Stomach (tissue), 9 donors: ENCODE results near the gene ZNF503. TPM values are rescaled to one million over a fixed set of nuclear protein-coding genes. Genes with fewer than 3 reads are reported as not detected.
A peak's percentile ranks its signal among the peaks of the same experiment; 100 is the strongest.

ENCODE experiments used
- DNase-seq, 2 donors: peaks; one replicate each; pipeline versions ENCODE4 v3.0.0 to v3.0.0-alpha.2; 2013 to 2019
- H3K27ac ChIP-seq, 5 donors: fragments of 200-600 bp in 4 of 5; sonication (generic) in 4 of 5; one replicate each; pipeline ENCODE4 v1.5.1; 2013 to 2019; ENCODE audit warnings: mild to moderate bottlenecking in 1 of 5, moderate library complexity in 1 of 5
- H3K27me3 ChIP-seq, 3 donors: fragments of 200-600 bp; sonication (generic); one replicate each; pipeline ENCODE4 v1.5.1; 2017 to 2019; ENCODE audit warnings: mixed run types in 1 of 3
- H3K36me3 ChIP-seq, 4 donors: fragments of 200-600 bp; sonication (generic); 1 replicate in 3 of 4; 2 replicates in 1 of 4; pipeline ENCODE4 v1.5.1; 2016 to 2019
- H3K4me1 ChIP-seq, 4 donors: fragments of 200-600 bp; sonication (generic); one replicate each; pipeline ENCODE4 v1.5.1; 2016 to 2019
- H3K4me3 ChIP-seq, 4 donors: fragments of 200-600 bp; sonication (generic) in 3 of 4; one replicate each; pipeline ENCODE4 v1.5.1; 2016 to 2019; ENCODE audit warnings: mild to moderate bottlenecking in 1 of 4
- H3K9me3 ChIP-seq, 4 donors: fragments of 200-600 bp; sonication (generic); one replicate each; pipeline ENCODE4 v1.5.1; 2016 to 2019
- EP300 ChIP-seq: sonication (generic); formaldehyde crosslinking; IDR thresholded peaks from one replicate; pipeline ENCODE4 v1.6.1; 2017; ENCODE audit warnings: antibody characterized with exemption
- POLR2A ChIP-seq, 4 donors: fragments of 450-650 bp; IDR thresholded peaks; one replicate each; pipeline ENCODE4 v1.6.1; 2016; ENCODE audit warnings: antibody characterized with exemption in 4 of 4, control low read depth in 2 of 4, mild to moderate bottlenecking in 1 of 4, moderate library complexity in 1 of 4
- POLR2AphosphoS5 ChIP-seq, 3 donors: sonication (generic); formaldehyde crosslinking; IDR thresholded peaks; one replicate each; pipeline ENCODE4 v1.6.1; 2016; ENCODE audit warnings: antibody characterized with exemption in 3 of 3
- WGBS, 5 donors: extraction: QIAGEN DNeasy Blood & Tissue Kit in 3 of 5; methylation state at CpG; one replicate each; pipeline versions ENCODE4 v1.1.5 to v1.1.7; 2013 to 2018; 5-methylcytosine and 5-hydroxymethylcytosine counted together
- intact Hi-C: fragments of 100-400 bp; cut with DNase I; formaldehyde crosslinking; loops from one replicate; pipeline ENCODE4 v1.15.1; 2023; ENCODE audit warnings: low total_unique reads
- polyA plus RNA-seq, 3 donors: library from polyadenylated mRNA; stranded (reverse); fragments of 200-250 nt; gene quantifications; one replicate each; pipeline ENCODE4 v1.2.3, GENCODE V29; 2013
- total RNA-seq, 5 donors: library from RNA; depleted of rRNA; stranded (reverse); fragments of >200 nt; gene quantifications; one replicate each; pipeline versions ENCODE4 v1.1.0 to v1.2.3, GENCODE V29; 2014 to 2016
- TF ChIP-seq, protein P1 (sequence below), 7 experiments: fragments of 450-650 bp in 4 of 7; fragments of 200-600 bp in 3 of 7; sonication (generic) in 3 of 7; IDR thresholded peaks; one replicate each; pipeline ENCODE4 v1.5.1; 2016 to 2019; ENCODE audit warnings: antibody characterized with exemption in 7 of 7, control low read depth in 2 of 7, mild to moderate bottlenecking in 1 of 7
- donor health status: healthy with polysubstance abuse.
- donor health status: Bipolar disorder and iron deficiency.
- donor health status: healthy.

ZNF503 gene
- total and polyA plus RNA-seq, 8 donors, result 3.5 to 24.1 (median 10.8) TPM

DNA sequence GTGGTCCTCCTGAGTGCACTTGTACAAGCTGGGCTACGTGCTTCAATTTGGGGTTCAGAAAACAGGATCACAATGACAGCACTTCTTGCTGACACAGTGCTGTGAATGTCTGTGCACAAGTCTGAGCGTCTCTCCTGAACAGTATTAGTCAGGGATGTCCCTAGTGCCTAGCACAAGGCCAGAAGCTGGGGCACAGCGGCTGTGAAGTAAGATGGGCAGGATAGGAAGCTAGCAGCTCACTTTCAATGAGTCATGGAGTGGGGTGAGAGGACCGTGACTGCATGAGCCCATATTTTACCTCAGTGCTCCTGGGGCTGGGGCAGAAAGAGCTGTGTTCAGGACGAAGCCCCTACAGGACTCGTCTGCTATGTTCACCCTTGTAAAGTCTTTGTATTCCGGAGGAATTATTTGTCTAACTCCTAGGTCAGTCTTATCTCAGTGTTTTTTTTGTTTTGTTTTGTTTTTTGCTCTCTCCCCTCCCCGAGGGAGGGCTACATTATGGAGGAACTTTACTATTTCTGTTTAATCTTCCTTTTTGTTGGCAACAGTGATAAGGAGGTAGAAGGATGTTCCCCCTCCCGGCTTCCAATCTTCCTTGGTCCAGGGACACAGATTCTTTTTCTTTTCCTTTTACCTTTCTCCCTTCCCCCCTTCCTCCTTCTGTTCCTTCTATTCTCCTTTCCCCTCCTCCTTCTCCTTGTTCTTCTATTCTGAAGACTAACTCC is 27.0 kb upstream of the ZNF503 start:
- Histone ChIP-seq H3K4me1 (peaks cover 18 to 52% (median 46%) of the 10 kb centered on the region in 4 donors), H3K27me3 (no peaks in the 10 kb centered on the region), H3K9me3 (no peaks in the 10 kb centered on the region), H3K27ac (peak overlapping the region in 4 of 5 donors; percentile 26 to 88 (median 58)), H3K4me3 (no peak overlapping the region), H3K36me3 (no peaks in the 10 kb centered on the region)
- no peak for TF ChIP-seq EP300
- TF ChIP-seq, protein P1, sequence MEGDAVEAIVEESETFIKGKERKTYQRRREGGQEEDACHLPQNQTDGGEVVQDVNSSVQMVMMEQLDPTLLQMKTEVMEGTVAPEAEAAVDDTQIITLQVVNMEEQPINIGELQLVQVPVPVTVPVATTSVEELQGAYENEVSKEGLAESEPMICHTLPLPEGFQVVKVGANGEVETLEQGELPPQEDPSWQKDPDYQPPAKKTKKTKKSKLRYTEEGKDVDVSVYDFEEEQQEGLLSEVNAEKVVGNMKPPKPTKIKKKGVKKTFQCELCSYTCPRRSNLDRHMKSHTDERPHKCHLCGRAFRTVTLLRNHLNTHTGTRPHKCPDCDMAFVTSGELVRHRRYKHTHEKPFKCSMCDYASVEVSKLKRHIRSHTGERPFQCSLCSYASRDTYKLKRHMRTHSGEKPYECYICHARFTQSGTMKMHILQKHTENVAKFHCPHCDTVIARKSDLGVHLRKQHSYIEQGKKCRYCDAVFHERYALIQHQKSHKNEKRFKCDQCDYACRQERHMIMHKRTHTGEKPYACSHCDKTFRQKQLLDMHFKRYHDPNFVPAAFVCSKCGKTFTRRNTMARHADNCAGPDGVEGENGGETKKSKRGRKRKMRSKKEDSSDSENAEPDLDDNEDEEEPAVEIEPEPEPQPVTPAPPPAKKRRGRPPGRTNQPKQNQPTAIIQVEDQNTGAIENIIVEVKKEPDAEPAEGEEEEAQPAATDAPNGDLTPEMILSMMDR (IDR thresholded peaks at IDR 0.05), result no peak
- no peak for TF ChIP-seq POLR2A (IDR thresholded peaks at IDR 0.05)
- no peak for TF ChIP-seq POLR2AphosphoS5 (IDR thresholded peaks at IDR 0.05)
- no peak for DNase-seq
- WGBS, 5 donors, result 43 to 60% (median 53%) methylated on average over 9 of the region's 9 CpGs
- intact Hi-C loops, result no loop called here

DNA sequence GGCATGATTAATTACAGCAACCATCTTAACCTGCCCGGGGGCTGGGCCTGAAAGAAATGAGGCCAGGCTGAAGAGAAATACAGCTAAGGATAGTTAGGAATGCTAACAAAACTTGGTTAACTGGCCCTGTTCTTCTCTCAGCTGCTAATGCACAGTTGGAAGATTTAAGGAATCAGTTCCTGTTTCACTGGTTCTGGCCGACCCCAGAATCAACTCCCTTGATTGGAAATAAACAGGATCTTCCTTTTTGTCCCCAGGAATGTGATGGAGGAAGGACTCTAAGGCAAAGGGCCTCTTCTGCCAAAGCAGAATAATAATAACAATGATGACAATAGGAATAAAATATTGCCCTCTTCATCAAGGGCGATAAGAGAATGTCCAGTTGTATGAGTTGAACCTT is 26.4 kb upstream of the ZNF503 start:
- Histone ChIP-seq H3K4me3 (no peak overlapping the region), H3K9me3 (no peaks in the 10 kb centered on the region), H3K36me3 (no peaks in the 10 kb centered on the region), H3K27me3 (no peaks in the 10 kb centered on the region), H3K27ac (peak overlapping the region in 3 of 5 donors; percentile 38 to 88 (median 79)), H3K4me1 (peaks cover 18 to 51% (median 46%) of the 10 kb centered on the region in 4 donors)
- intact Hi-C loops, result no loop called here
- DNase-seq, result no peak
- TF ChIP-seq, protein P1 (IDR thresholded peaks at IDR 0.05), result no peak
- TF ChIP-seq EP300 (no peak), POLR2A (IDR thresholded peaks at IDR 0.05) (no peak), POLR2AphosphoS5 (IDR thresholded peaks at IDR 0.05) (no peak)
- WGBS, 5 donors, result 46 to 63% (median 51%) methylated on average over 3 of the region's 3 CpGs

DNA sequence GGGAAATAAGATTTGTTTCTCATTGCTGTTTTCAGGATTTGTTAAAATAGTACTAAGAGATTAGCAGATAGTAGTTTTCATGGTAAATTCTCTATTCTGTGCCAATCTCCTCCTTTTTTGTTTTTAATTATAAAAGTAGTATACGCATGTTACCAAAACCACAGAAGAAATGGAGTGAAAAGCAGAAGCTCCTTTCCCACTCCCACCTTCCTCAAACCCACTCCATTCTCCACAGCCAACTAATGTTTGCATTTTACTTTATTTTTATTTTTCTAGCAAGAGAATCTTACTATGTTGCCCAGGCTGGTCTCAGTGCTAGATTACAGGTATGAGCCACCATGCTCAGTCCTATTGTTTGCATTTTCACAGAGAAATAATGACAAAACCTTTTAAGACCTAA is 25.3 kb upstream of the ZNF503 start:
- Histone ChIP-seq H3K4me3 (no peak overlapping the region), H3K36me3 (no peaks in the 10 kb centered on the region), H3K4me1 (peaks cover 18 to 42% (median 38%) of the 10 kb centered on the region in 4 donors), H3K9me3 (no peaks in the 10 kb centered on the region), H3K27ac (no peak overlapping the region), H3K27me3 (no peaks in the 10 kb centered on the region)
- TF ChIP-seq, protein P1 (IDR thresholded peaks at IDR 0.05), result no peak
- TF ChIP-seq EP300 (no peak), POLR2AphosphoS5 (IDR thresholded peaks at IDR 0.05) (no peak), POLR2A (IDR thresholded peaks at IDR 0.05) (no peak)
- intact Hi-C loops, result no loop called here
- 81 to 94% (median 90%) methylated on average over 1 of the region's 1 CpG for WGBS, 5 donors
- no peak for DNase-seq

DNA sequence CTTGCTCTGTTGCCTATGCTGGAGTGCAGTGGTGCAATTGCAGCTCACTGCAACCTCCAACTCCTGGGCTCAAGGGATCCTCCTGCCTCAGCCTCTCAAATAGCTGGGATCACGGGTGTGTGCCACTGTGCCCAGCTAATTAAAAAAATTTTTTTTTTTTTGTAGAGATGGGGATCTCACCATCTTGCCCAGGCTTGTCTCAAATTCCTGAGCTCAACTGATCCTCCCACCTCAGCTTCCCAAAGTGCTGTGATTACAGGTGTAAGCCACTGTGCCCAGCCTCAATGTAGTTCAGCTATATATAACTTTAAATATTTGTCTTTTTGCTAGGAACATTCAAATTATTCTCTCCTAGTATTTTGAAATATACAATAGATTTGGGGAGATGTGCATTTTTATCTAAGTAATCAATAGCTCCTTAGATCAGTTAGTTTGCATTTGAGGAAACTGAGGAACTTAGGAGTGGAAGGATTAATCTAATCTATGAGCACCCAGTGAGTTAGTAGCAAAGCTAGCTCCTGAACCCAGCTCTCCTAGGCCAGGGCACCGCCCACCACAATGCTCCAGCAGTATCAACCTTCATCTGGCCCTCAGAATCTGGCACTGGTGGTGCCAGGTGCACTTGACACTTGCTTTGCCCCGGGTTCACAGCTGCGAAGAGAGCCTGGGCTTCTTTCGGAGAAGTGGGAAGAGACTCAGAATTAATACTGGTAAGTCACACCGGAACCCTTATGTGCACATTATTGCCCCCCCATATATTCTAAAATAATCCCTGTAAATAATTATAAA is 23.9 kb upstream of the ZNF503 start:
- Histone ChIP-seq H3K36me3 (no peaks in the 10 kb centered on the region), H3K27me3 (no peaks in the 10 kb centered on the region), H3K4me3 (no peak overlapping the region), H3K9me3 (no peaks in the 10 kb centered on the region), H3K27ac (no peak overlapping the region), H3K4me1 (peaks cover 11 to 31% (median 28%) of the 10 kb centered on the region in 4 donors)
- TF ChIP-seq, protein P1 (IDR thresholded peaks at IDR 0.05), result no peak
- TF ChIP-seq POLR2A (IDR thresholded peaks at IDR 0.05) (no peak), EP300 (no peak), POLR2AphosphoS5 (IDR thresholded peaks at IDR 0.05) (no peak)
- DNase-seq, result no peak
- intact Hi-C loops, result no loop called here
- 68 to 88% (median 86%) methylated on average over 6 of the region's 6 CpGs for WGBS, 5 donors
